GM12878 (cell line): ENCODE data around the gene NUDT14. TPM values are rescaled to one million over a fixed set of nuclear protein-coding genes. Genes with fewer than 3 reads are reported as not detected.

Experiments
- ATAC-seq: fragments of 200-7000 bp; cut with Tn5 transposase; 3 replicates; pipeline ENCODE4 v1.9.1; 2020; ENCODE audit warnings: mild to moderate bottlenecking, moderate library complexity
- BruUV-seq: library from RNA; stranded (reverse); fragments of 400-500 nt; replicated peaks from 2 replicates; lab custom pipeline; 2021; lab: Mats Ljungman, UMichigan
- CTCF ChIA-PET: fragments of 300-600 bp; sonication (Branson Sonifier 250); formaldehyde crosslinking; extraction: SDS; loops from one replicate; lab custom pipeline; 2021; ENCODE audit warnings: inconsistent platforms; lab: Yijun Ruan, JAX
- POLR2A ChIA-PET: fragments of 350-600 bp; formaldehyde crosslinking; extraction: SDS; loops from one replicate; lab custom pipeline; 2021; ENCODE audit warnings: inconsistent platforms; lab: Charles Lee
- RAD21 ChIA-PET: fragments of 300-600 bp; sonication (Branson Sonifier 250); formaldehyde crosslinking; loops from one replicate; lab custom pipeline; 2023; ENCODE audit warnings: antibody characterized with exemption; ENCODE audit not compliant: unreplicated experiment; lab: Charles Lee
- SMC1A ChIA-PET: fragments of 300-600 bp; sonication (Branson Sonifier 250); formaldehyde crosslinking; loops from one replicate; lab custom pipeline; 2023; ENCODE audit not compliant: unreplicated experiment, uncharacterized antibody; lab: Charles Lee
- DNase-seq: peaks from one replicate; pipeline ENCODE4 v3.0.0-alpha.2; 2011; ENCODE audit warnings: low read depth, low spot score
- FAIRE-seq: peaks from 3 replicates; lab custom pipeline; 2011; peaks lifted over from hg19 to GRCh38; lab: Jason Lieb, UNC
- H2AFZ ChIP-seq: 2 replicates; pipeline ENCODE4 v1.6.0; 2011; ENCODE audit warnings: low read depth, low read length, control low read depth; ENCODE audit not compliant: control insufficient read depth
- H3K27ac ChIP-seq: 2 replicates; pipeline ENCODE4 v1.5.1; 2011; ENCODE audit warnings: control low read depth; ENCODE audit not compliant: control insufficient read depth, insufficient read depth
- H3K27me3 ChIP-seq, 2 experiments: replicated peaks in 1 of 2; 2 replicates each; pipeline versions ENCODE4 v1.6.0 to v1.6.1; 2011; ENCODE audit warnings: low read length in 1 of 2; ENCODE audit not compliant: control insufficient read depth in 2 of 2, insufficient read depth in 2 of 2
- H3K36me3 ChIP-seq, 2 experiments: 2 replicates each; pipeline ENCODE4 v1.5.1; 2011; ENCODE audit warnings: low read length in 1 of 2; ENCODE audit not compliant: control insufficient read depth in 2 of 2, insufficient read depth in 2 of 2
- H3K4me1 ChIP-seq: 2 replicates; pipeline ENCODE4 v1.6.1; 2011; ENCODE audit warnings: mild to moderate bottlenecking, low read length, moderate library complexity, mixed read lengths; ENCODE audit not compliant: control insufficient read depth, insufficient read depth
- H3K4me2 ChIP-seq: 2 replicates; pipeline ENCODE4 v1.6.0; 2011; ENCODE audit warnings: control low read depth; ENCODE audit not compliant: control insufficient read depth, insufficient read depth
- H3K4me3 ChIP-seq: fragments of 200-600 bp; sonication (generic); 2 replicates; pipeline ENCODE4 v1.5.1; 2016
- H3K79me2 ChIP-seq: 2 replicates; pipeline ENCODE4 v1.6.0; 2011; ENCODE audit warnings: low read length; ENCODE audit not compliant: control insufficient read depth, insufficient read depth
- H3K9ac ChIP-seq: 2 replicates; pipeline ENCODE4 v1.8.0; 2011; ENCODE audit warnings: low read length, control low read depth, mixed read lengths; ENCODE audit not compliant: control insufficient read depth, insufficient read depth
- H3K9me3 ChIP-seq: replicated peaks from 3 replicates; pipeline ENCODE4 v1.5.1; 2011; ENCODE audit warnings: mild to moderate bottlenecking, low read length; ENCODE audit not compliant: control insufficient read depth, insufficient read depth
- H4K20me1 ChIP-seq: 2 replicates; pipeline ENCODE4 v1.6.0; 2011; ENCODE audit not compliant: control insufficient read depth, insufficient read depth
- BCLAF1 ChIP-seq: fragments of 450-650 bp; IDR thresholded peaks from 2 replicates; pipeline ENCODE4 v1.6.1; 2017; ENCODE audit warnings: antibody characterized with exemption, mild to moderate bottlenecking, moderate library complexity
- BHLHE40 ChIP-seq, 2 experiments: fragments of 450-650 bp in 1 of 2; IDR thresholded peaks; 2 replicates each; pipeline ENCODE4 v1.6.1; 2011 to 2017; ENCODE audit warnings: low read depth in 2 of 2, borderline replicate concordance in 1 of 2, improper control_type of control experiment in 1 of 2, low read length in 1 of 2, mild to moderate bottlenecking in 1 of 2
- CEBPB ChIP-seq, 2 experiments: fragments of 150-350 bp in 1 of 2; IDR thresholded peaks; 2 replicates each; pipeline ENCODE4 v1.6.1; 2012 to 2014; ENCODE audit warnings: low read depth in 2 of 2, low read length in 2 of 2, borderline replicate concordance in 1 of 2, inconsistent platforms in 1 of 2
- GABPA ChIP-seq: IDR thresholded peaks from 2 replicates; pipeline ENCODE4 v1.6.1; 2014; ENCODE audit warnings: antibody characterized with exemption, low read depth, mild to moderate bottlenecking, inconsistent platforms
- MYB ChIP-seq: fragments of 150-350 bp; IDR thresholded peaks from 2 replicates; pipeline ENCODE4 v1.6.1; 2014; ENCODE audit warnings: mild to moderate bottlenecking, low read depth, low read length, borderline replicate concordance
- NR2F1 ChIP-seq: fragments of 450-650 bp; conservative IDR thresholded peaks from 2 replicates; pipeline ENCODE4 v1.6.1; 2017; ENCODE audit warnings: mild to moderate bottlenecking
- POLR2A ChIP-seq: IDR thresholded peaks from 2 replicates; pipeline ENCODE4 v1.6.1; 2011; ENCODE audit warnings: low read depth, mild to moderate bottlenecking, low read length
- RB1 ChIP-seq: fragments of 450-650 bp; formaldehyde crosslinking; IDR thresholded peaks from 2 replicates; pipeline ENCODE4 v1.6.1; 2017; ENCODE audit warnings: mild to moderate bottlenecking, borderline replicate concordance
- SREBF2 ChIP-seq: IDR thresholded peaks from 2 replicates; pipeline ENCODE4 v1.6.1; 2012; ENCODE audit warnings: mild to moderate bottlenecking, low read length
- ZBED1 ChIP-seq: IDR thresholded peaks from 2 replicates; pipeline ENCODE4 v1.6.1; 2016; ENCODE audit warnings: borderline replicate concordance
- ZNF622 ChIP-seq: fragments of 450-650 bp; IDR thresholded peaks from 2 replicates; pipeline ENCODE4 v1.6.1; 2017; ENCODE audit warnings: mild to moderate bottlenecking, inconsistent platforms
- WGBS: methylation state at CpG from one replicate; pipeline ENCODE4 v1.1.6; 2016; ENCODE audit warnings: low lambda C conversion rate; ENCODE audit not compliant: insufficient replicate concordance, insufficient coverage; ENCODE audit errors: missing lambda C conversion rate; 5-methylcytosine and 5-hydroxymethylcytosine counted together
- in situ Hi-C: fragments of 300-500 bp; cut with MboI; formaldehyde crosslinking; loops from 9 replicates; pipeline ENCODE4 v1.14.3; 2018; ENCODE audit warnings: mixed read lengths
- intact Hi-C: fragments of 100-400 bp; cut with micrococcal nuclease; formaldehyde crosslinking; loops from one replicate; pipeline ENCODE4 v1.14.2; 2022; ENCODE audit not compliant: unreplicated experiment
- polyA plus RNA-seq, 11 experiments: library from polyadenylated mRNA; depleted of rRNA in 4 of 11; unstranded in 6 of 11; stranded (reverse) in 5 of 11; fragments of >200 nt; fragmentation: Nextera tagmentation in 4 of 11; fragmentation: Illumina TruSeq in 1 of 11; extraction: Ambion mirVana in 4 of 11; extraction: Trizol in 1 of 11; gene quantifications; 1 replicate in 1 of 11; 2 replicates in 10 of 11; pipeline versions ENCODE4 v1.2.1 to v1.2.3, GENCODE V29; 2011 to 2016; ENCODE audit warnings: inconsistent platforms in 2 of 11, missing spikeins in 2 of 11, low read depth in 1 of 11
- total RNA-seq, 4 experiments: library from RNA; depleted of rRNA in 3 of 4; stranded (reverse); fragments of >200 nt in 3 of 4; fragmentation: Illumina TruSeq in 1 of 4; extraction: Trizol in 1 of 4; gene quantifications; 2 replicates each; pipeline versions ENCODE4 v1.2.1 to v1.2.3, GENCODE V29; 2013 to 2021
- TF ChIP-seq, protein P1 (sequence below): IDR thresholded peaks from 2 replicates; pipeline ENCODE4 v1.6.1; 2012; ENCODE audit warnings: low read length, inconsistent platforms

The NUDT14 gene
- total and polyA plus RNA-seq, 10 of the 15 experiments (the other 5 are each of a cell fraction or from before 2014, with no cell fraction given) = 0.62 to 6.8 (median 4.3) TPM; not detected in 1

DNA sequence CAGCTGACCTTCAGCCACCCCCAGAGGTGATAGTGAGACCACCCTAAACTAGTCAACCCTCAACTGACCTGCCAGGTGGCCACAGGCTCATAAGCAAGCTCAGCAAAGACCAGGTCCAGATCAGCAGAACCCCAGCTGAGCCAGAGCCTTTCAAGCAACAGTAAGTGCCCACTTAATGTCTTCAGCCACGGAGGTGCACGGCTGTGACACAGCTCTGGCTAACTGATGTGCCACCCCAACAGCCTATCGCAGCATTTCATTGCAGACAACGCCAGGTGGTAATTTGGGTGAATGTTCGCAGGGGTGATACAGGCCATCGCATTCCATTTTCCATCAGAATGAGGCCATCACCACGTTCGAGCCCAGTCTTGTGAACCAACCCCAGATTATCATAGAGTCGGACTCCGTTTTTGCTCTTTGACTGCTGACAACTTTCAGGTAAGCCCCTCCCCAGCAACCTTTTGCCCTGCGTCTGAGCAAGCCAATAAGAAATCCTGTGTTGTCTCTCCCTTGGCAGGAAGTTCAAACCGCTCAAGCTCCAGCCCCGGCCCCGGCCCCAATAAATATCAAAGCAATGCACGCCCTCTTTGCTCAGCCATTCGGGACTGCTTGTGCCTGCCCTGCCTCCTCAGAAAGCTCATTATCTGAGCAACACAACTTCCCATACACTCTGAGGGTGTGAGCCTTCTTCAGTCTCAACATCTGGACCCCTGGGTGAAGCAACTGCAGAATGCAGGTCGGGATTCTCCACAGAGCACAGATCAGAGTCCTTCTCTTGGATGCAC lies 56.9 kb downstream of the NUDT14 start:
- TF ChIP-seq MYB = no peak
- TF ChIP-seq POLR2A = no peak
- TF ChIP-seq BHLHE40 (IDR thresholded peaks at IDR 0.05; ENCODE audit: borderline replicate concordance in 1 of 2, low read depth in 2 of 2, low read length in 1 of 2) = no peak
- TF ChIP-seq NR2F1 = no peak
- TF ChIP-seq CEBPB (IDR thresholded peaks at IDR 0.05; ENCODE audit: borderline replicate concordance in 1 of 2, low read depth in 2 of 2, low read length in 2 of 2) = no peak
- no peak for TF ChIP-seq GABPA
- TF ChIP-seq BCLAF1 = no peak
- TF ChIP-seq, protein P1, sequence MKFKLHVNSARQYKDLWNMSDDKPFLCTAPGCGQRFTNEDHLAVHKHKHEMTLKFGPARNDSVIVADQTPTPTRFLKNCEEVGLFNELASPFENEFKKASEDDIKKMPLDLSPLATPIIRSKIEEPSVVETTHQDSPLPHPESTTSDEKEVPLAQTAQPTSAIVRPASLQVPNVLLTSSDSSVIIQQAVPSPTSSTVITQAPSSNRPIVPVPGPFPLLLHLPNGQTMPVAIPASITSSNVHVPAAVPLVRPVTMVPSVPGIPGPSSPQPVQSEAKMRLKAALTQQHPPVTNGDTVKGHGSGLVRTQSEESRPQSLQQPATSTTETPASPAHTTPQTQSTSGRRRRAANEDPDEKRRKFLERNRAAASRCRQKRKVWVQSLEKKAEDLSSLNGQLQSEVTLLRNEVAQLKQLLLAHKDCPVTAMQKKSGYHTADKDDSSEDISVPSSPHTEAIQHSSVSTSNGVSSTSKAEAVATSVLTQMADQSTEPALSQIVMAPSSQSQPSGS = no peak
- no peak for TF ChIP-seq ZBED1
- no peak for TF ChIP-seq SREBF2
- TF ChIP-seq RB1 = no peak
- TF ChIP-seq ZNF622 = no peak
- H3K4me1 ChIP-seq = no peaks in the 10 kb centered on the region
- intact Hi-C loops (no loop called here), in situ Hi-C loops (no loop called here)
- H3K4me2 ChIP-seq = no peak overlapping the region
- no peak for FAIRE-seq
- no peaks in the 10 kb centered on the region for H3K36me3 ChIP-seq
- WGBS = 38% methylated on average over 17 of the region's 17 CpGs
- no peak overlapping the region for H3K27ac ChIP-seq
- no TSS peak for BruUV-seq
- H3K79me2 ChIP-seq = no peaks in the 10 kb centered on the region
- H4K20me1 ChIP-seq = no peaks in the 10 kb centered on the region
- H3K27me3 ChIP-seq = no peaks in the 10 kb centered on the region; a peak in 1 of 4 replicates
- CTCF ChIA-PET = no interaction called here
- POLR2A ChIA-PET = no interaction called here
- ATAC-seq = no peak
- SMC1A ChIA-PET = no interaction called here
- H3K4me3 ChIP-seq = no peak overlapping the region
- H3K9me3 ChIP-seq = peaks cover 3% of the 10 kb centered on the region; the same call in 2 of the 3 replicates
- RAD21 ChIA-PET = interaction anchor here (0.5 kb wide), 1 partner anchor 84 kb away, joined by 3 read pairs; no protein-coding TSS in a partner anchor
- H3K9ac ChIP-seq = no peak overlapping the region
- no peak for DNase-seq
- no peak overlapping the region for H2AFZ ChIP-seq
